CD14-positive monocyte (primary cell): ENCODE measurements around the gene GNB3. TPM values are rescaled to one million over a fixed set of nuclear protein-coding genes. Genes with fewer than 3 reads are reported as not detected.
A peak's percentile ranks its signal among the peaks of the same experiment; 100 is the strongest.

Experiments used
- DNase-seq, 3 donors: peaks; one replicate each; pipeline ENCODE4 v3.0.0-alpha.2; 2011 to 2022
- H2AFZ ChIP-seq: 2 replicates; pipeline ENCODE4 v1.6.0; 2012; ENCODE audit warnings: mild to moderate bottlenecking, low read depth, low read length, inconsistent platforms; ENCODE audit not compliant: insufficient read depth, poor library complexity, severe bottlenecking
- H3K27ac ChIP-seq, 2 donors: 1 replicate in 1 of 2; 2 replicates in 1 of 2; pipeline ENCODE4 v1.5.1; 2012 to 2013; ENCODE audit warnings: low read length in 2 of 2, control low read depth in 1 of 2, inconsistent platforms in 1 of 2, low read depth in 1 of 2, mild to moderate bottlenecking in 1 of 2
- H3K27me3 ChIP-seq, 2 donors: one replicate each; pipeline versions ENCODE4 v1.6.0 to v1.6.1; 2011 to 2013; ENCODE audit warnings: low read length in 2 of 2; ENCODE audit not compliant: control insufficient read depth in 2 of 2, insufficient read depth in 2 of 2
- H3K36me3 ChIP-seq, 2 donors: replicated peaks in 1 of 2; 1 replicate in 1 of 2; 2 replicates in 1 of 2; pipeline versions ENCODE4 v1.5.1 to v1.6.1; 2012 to 2013; ENCODE audit warnings: low read length in 2 of 2, control low read depth in 1 of 2, inconsistent platforms in 1 of 2, mild to moderate bottlenecking in 1 of 2; ENCODE audit not compliant: insufficient read depth in 2 of 2, control insufficient read depth in 1 of 2
- H3K4me1 ChIP-seq, 2 donors: 1 replicate in 1 of 2; 2 replicates in 1 of 2; pipeline versions ENCODE4 v1.5.1 to v1.6.1; 2012 to 2013; ENCODE audit warnings: low read length in 2 of 2, control low read depth in 1 of 2, inconsistent platforms in 1 of 2, mild to moderate bottlenecking in 1 of 2, moderate library complexity in 1 of 2; ENCODE audit not compliant: insufficient read depth in 2 of 2, control insufficient read depth in 1 of 2
- H3K4me2 ChIP-seq: replicated peaks from 2 replicates; pipeline ENCODE3; 2012; ENCODE audit warnings: low read length, moderate library complexity, mild to moderate bottlenecking; ENCODE audit not compliant: poor library complexity, severe bottlenecking; ENCODE audit errors: extremely low read depth
- H3K4me3 ChIP-seq, 3 experiments: fragments of 200-600 bp in 1 of 3; sonication (generic) in 1 of 3; replicated peaks in 1 of 3; 1 replicate in 2 of 3; 2 replicates in 1 of 3; pipeline ENCODE4 v1.5.1; 2011 to 2013; ENCODE audit warnings: low read length in 3 of 3, mild to moderate bottlenecking in 3 of 3, control low read depth in 2 of 3, low read depth in 2 of 3, inconsistent platforms in 1 of 3, moderate library complexity in 1 of 3
- H3K79me2 ChIP-seq: 2 replicates; pipeline ENCODE4 v1.6.0; 2012; ENCODE audit warnings: mild to moderate bottlenecking, control low read depth, inconsistent platforms, low read length, moderate library complexity; ENCODE audit not compliant: insufficient read depth
- H3K9ac ChIP-seq: 2 replicates; pipeline ENCODE4 v1.6.0; 2017; ENCODE audit warnings: low read length, mild to moderate bottlenecking; ENCODE audit not compliant: insufficient read depth, poor library complexity, severe bottlenecking
- H3K9me3 ChIP-seq, 2 donors: replicated peaks in 1 of 2; 1 replicate in 1 of 2; 2 replicates in 1 of 2; pipeline versions ENCODE4 v1.5.1 to v1.6.1; 2012 to 2013; ENCODE audit warnings: low read length in 2 of 2, control low read depth in 1 of 2; ENCODE audit not compliant: control insufficient read depth in 1 of 2, insufficient read depth in 1 of 2
- H4K20me1 ChIP-seq: 2 replicates; pipeline ENCODE4 v1.6.0; 2012; ENCODE audit warnings: mild to moderate bottlenecking, low read length, control low read depth, moderate library complexity; ENCODE audit not compliant: insufficient read depth
- H3K27ac Mint-ChIP-seq, 7 donors: one replicate each; pipeline ENCODE4 v1.8.0; 2020; ENCODE audit warnings: mild to moderate bottlenecking in 7 of 7, mixed read lengths in 7 of 7, moderate library complexity in 6 of 7, inconsistent platforms in 2 of 7
- H3K27me3 Mint-ChIP-seq, 3 donors: one replicate each; pipeline ENCODE4 v1.8.0; 2021 to 2022; ENCODE audit warnings: low read depth in 3 of 3, mild to moderate bottlenecking in 3 of 3, mixed read lengths in 3 of 3, moderate library complexity in 3 of 3, inconsistent platforms in 1 of 3
- H3K36me3 Mint-ChIP-seq, 2 donors: one replicate each; pipeline ENCODE4 v1.8.0; 2020; ENCODE audit warnings: mixed read lengths in 2 of 2, inconsistent platforms in 1 of 2, mild to moderate bottlenecking in 1 of 2
- H3K4me1 Mint-ChIP-seq: one replicate; pipeline ENCODE4 v1.8.0; 2020; ENCODE audit warnings: mild to moderate bottlenecking, mixed read lengths
- H3K4me3 Mint-ChIP-seq, 2 donors: one replicate each; pipeline ENCODE4 v1.8.0; 2020; ENCODE audit warnings: mild to moderate bottlenecking in 2 of 2, mixed read lengths in 2 of 2, moderate library complexity in 1 of 2
- H3K9me3 Mint-ChIP-seq, 7 donors: one replicate each; pipeline ENCODE4 v1.8.0; 2020 to 2022; ENCODE audit warnings: mixed read lengths in 7 of 7, mild to moderate bottlenecking in 6 of 7, moderate library complexity in 6 of 7, inconsistent platforms in 2 of 7
- WGBS: methylation state at CpG from one replicate; pipeline ENCODE4 v1.1.5; 2013; ENCODE audit warnings: missing lambda C conversion rate; ENCODE audit not compliant: insufficient coverage; 5-methylcytosine and 5-hydroxymethylcytosine counted together
- intact Hi-C, 2 donors: fragments of 100-400 bp; cut with micrococcal nuclease; formaldehyde crosslinking; loops; one replicate each; pipeline versions ENCODE4 v1.15.0 to v1.15.1; 2023
- polyA plus RNA-seq, 3 donors: library from polyadenylated mRNA; depleted of rRNA in 1 of 3; unstranded in 2 of 3; stranded (reverse) in 1 of 3; fragments of 300-500 nt in 2 of 3; fragments of >200 nt in 1 of 3; fragmentation: Illumina TruSeq in 2 of 3; gene quantifications; 1 replicate in 2 of 3; 2 replicates in 1 of 3; pipeline ENCODE4 v1.2.3, GENCODE V29; 2012 to 2021
- TF ChIP-seq, protein P1 (sequence below): fragments of 200-600 bp; IDR thresholded peaks from one replicate; pipeline ENCODE4 v1.8.0; 2022; ENCODE audit warnings: antibody characterized with exemption, mild to moderate bottlenecking

GNB3 gene
- polyA plus RNA-seq, 3 donors: 0.31 TPM; not detected in 2

- Histone ChIP-seq H3K27ac (no peak overlapping the region), H3K4me1 (peaks cover 21 to 46% of the 10 kb centered on the region in 2 donors), H4K20me1 (peaks cover 29% of the 10 kb centered on the region), H3K4me3 (no peak overlapping the region), H3K9me3 (peaks cover 0 to 6% of the 10 kb centered on the region in 2 donors), H3K4me2 (no peak overlapping the region), H3K27me3 (peaks cover 12 to 56% of the 10 kb centered on the region in 2 donors), H3K36me3 (no peaks in the 10 kb centered on the region), H3K79me2 (peaks cover 5% of the 10 kb centered on the region), H2AFZ (no peak overlapping the region), H3K9ac (no peak overlapping the region)
- Mint-ChIP-seq H3K27me3 (peaks cover 55 to 75% (median 58%) of the 10 kb centered on the region in 3 donors), H3K27ac (no peak overlapping the region), H3K4me3 (peak overlapping the region; percentile 63 to 84), H3K4me1 (peaks cover 39% of the 10 kb centered on the region), H3K9me3 (peaks cover 0 to 12% (median 8%) of the 10 kb centered on the region in 7 donors), H3K36me3 (peaks cover 16 to 26% of the 10 kb centered on the region in 2 donors)
- TF ChIP-seq, protein P1, sequence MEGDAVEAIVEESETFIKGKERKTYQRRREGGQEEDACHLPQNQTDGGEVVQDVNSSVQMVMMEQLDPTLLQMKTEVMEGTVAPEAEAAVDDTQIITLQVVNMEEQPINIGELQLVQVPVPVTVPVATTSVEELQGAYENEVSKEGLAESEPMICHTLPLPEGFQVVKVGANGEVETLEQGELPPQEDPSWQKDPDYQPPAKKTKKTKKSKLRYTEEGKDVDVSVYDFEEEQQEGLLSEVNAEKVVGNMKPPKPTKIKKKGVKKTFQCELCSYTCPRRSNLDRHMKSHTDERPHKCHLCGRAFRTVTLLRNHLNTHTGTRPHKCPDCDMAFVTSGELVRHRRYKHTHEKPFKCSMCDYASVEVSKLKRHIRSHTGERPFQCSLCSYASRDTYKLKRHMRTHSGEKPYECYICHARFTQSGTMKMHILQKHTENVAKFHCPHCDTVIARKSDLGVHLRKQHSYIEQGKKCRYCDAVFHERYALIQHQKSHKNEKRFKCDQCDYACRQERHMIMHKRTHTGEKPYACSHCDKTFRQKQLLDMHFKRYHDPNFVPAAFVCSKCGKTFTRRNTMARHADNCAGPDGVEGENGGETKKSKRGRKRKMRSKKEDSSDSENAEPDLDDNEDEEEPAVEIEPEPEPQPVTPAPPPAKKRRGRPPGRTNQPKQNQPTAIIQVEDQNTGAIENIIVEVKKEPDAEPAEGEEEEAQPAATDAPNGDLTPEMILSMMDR: no peak
- WGBS: 96% methylated on average over 22 of the region's 22 CpGs
- intact Hi-C loops: loop anchor here (5.0 kb wide), 3 partner anchors 35 to 205 kb away; no protein-coding TSS in a partner anchor
- no peak for DNase-seq
Observed at GRCh38 chr12:6826734-6827436, 13.8 kb upstream of the GNB3 start.

DNA sequence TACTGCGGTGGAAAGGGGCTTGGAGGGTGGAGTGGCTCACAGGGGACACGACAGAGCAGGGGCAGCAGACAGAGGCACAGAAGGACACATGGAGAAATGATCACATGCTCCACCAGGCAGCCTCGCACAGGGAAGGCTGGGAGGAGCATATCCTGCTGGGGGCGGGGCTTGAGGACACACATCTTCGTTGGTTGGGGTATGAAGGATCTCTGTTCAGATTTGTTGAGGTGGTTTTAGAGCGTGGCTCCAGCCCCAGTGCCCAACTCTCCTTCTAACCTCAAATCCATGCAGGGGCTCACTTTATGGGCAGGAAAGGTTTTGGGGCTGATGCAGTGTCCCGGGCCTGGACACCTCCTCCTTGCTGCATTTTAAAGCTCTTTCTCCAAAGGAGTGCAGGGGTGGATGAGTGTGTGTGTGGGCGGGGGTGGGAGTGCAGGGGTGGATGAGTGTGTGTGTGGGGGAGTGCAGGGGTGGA, 13.3 kb upstream of the GNB3 start:
- peaks cover 29% of the 10 kb centered on the region for H4K20me1 ChIP-seq
- peaks cover 0 to 6% of the 10 kb centered on the region in 2 donors for H3K9me3 ChIP-seq
- intact Hi-C loops: loop anchor here (5.0 kb wide), 3 partner anchors 35 to 205 kb away; no protein-coding TSS in a partner anchor
- TF ChIP-seq, protein P1: no peak
- peaks cover 12 to 50% of the 10 kb centered on the region in 2 donors for H3K27me3 ChIP-seq
- H3K27ac Mint-ChIP-seq: no peak overlapping the region
- no peak overlapping the region for H3K9ac ChIP-seq
- no peak overlapping the region for H3K4me3 ChIP-seq
- peaks cover 15 to 40% of the 10 kb centered on the region in 2 donors for H3K4me1 ChIP-seq
- peaks cover 54 to 75% (median 58%) of the 10 kb centered on the region in 3 donors for H3K27me3 Mint-ChIP-seq
- H3K27ac ChIP-seq: no peak overlapping the region
- no peak overlapping the region for H2AFZ ChIP-seq
- no peaks in the 10 kb centered on the region for H3K79me2 ChIP-seq
- whole genome bisulfite sequencing: 8% methylated on average over 2 of the region's 8 CpGs
- H3K4me3 Mint-ChIP-seq: peak overlapping the region; percentile 63 to 84
- H3K4me1 Mint-ChIP-seq: peaks cover 33% of the 10 kb centered on the region
- peak overlapping the region; percentile 22 for H3K4me2 ChIP-seq
- DNase-seq: no peak
- no peaks in the 10 kb centered on the region for H3K36me3 ChIP-seq
- peaks cover 16 to 26% of the 10 kb centered on the region in 2 donors for H3K36me3 Mint-ChIP-seq
- H3K9me3 Mint-ChIP-seq: peaks cover 0 to 12% (median 8%) of the 10 kb centered on the region in 7 donors
